Ovary (tissue), 10 donors: ENCODE results near the gene P2RX6. TPM values are rescaled to one million over a fixed set of nuclear protein-coding genes. Genes with fewer than 3 reads are reported as not detected.

ENCODE experiments used
- DNase-seq, 5 donors: peaks; one replicate each; pipeline ENCODE4 v3.0.0-alpha.2; 2019 to 2020
- H3K27ac ChIP-seq, 2 donors: fragments of 200-600 bp; one replicate each; pipeline versions ENCODE4 v1.5.1 to v1.8.0; 2019 to 2022
- H3K27me3 ChIP-seq: fragments of 200-600 bp; one replicate; pipeline ENCODE4 v1.8.0; 2022
- H3K36me3 ChIP-seq: fragments of 200-600 bp; sonication (generic); one replicate; pipeline ENCODE4 v1.5.1; 2019
- H3K4me1 ChIP-seq: one replicate; pipeline ENCODE4 v1.8.1; 2013; ENCODE audit warnings: mild to moderate bottlenecking, moderate library complexity; ENCODE audit not compliant: insufficient read depth
- H3K4me3 ChIP-seq: fragments of 200-600 bp; sonication (generic); one replicate; pipeline ENCODE4 v1.5.1; 2017
- H3K9me3 ChIP-seq, 2 donors: fragments of 200-600 bp in 1 of 2; sonication (generic) in 1 of 2; one replicate each; pipeline versions ENCODE4 v1.5.1 to v1.8.1; 2013 to 2019; ENCODE audit warnings: mild to moderate bottlenecking in 1 of 2, moderate library complexity in 1 of 2
- CTCF ChIP-seq, 3 donors: fragments of 450-650 bp in 2 of 3; fragments of 200-600 bp in 1 of 3; IDR thresholded peaks; one replicate each; pipeline versions ENCODE4 v1.5.1 to v1.8.0; 2016 to 2022; ENCODE audit warnings: antibody characterized with exemption in 3 of 3, mild to moderate bottlenecking in 1 of 3
- EP300 ChIP-seq: sonication (generic); formaldehyde crosslinking; IDR thresholded peaks from one replicate; pipeline ENCODE4 v1.6.1; 2017; ENCODE audit warnings: antibody characterized with exemption
- POLR2A ChIP-seq: fragments of 450-650 bp; IDR thresholded peaks from one replicate; pipeline ENCODE4 v1.6.1; 2017; ENCODE audit warnings: antibody characterized with exemption, mild to moderate bottlenecking, moderate library complexity
- WGBS, 3 donors: extraction: QIAGEN DNeasy Blood & Tissue Kit in 1 of 3; methylation state at CpG; one replicate each; pipeline versions ENCODE4 v1.1.5 to v1.1.7; 2013 to 2017; 5-methylcytosine and 5-hydroxymethylcytosine counted together
- intact Hi-C, 4 donors: fragments of 100-400 bp; cut with DNase I; formaldehyde crosslinking; loops; one replicate each; pipeline versions ENCODE4 v1.11.0 to v1.15.1; 2022 to 2023
- long read RNA-seq, 3 donors: library from polyadenylated mRNA in 2 of 3; unstranded in 2 of 3; transcript quantifications; one replicate each; pipeline ENCODE4 v2.0.0 and lab custom pipeline, GENCODE V29; 2021 to 2026
- polyA plus RNA-seq, 2 donors: library from polyadenylated mRNA; stranded (reverse); fragments of 200-250 nt in 1 of 2; fragments of 350-450 nt in 1 of 2; fragmentation: Illumina TruSeq in 1 of 2; extraction: RNeasy Lipid Tissue Mini Kit (QIAGEN cat#74804) in 1 of 2; gene quantifications; one replicate each; pipeline ENCODE4 v1.2.3, GENCODE V29; 2013 to 2014
- total RNA-seq, 7 donors: library from RNA; depleted of rRNA in 2 of 7; stranded (reverse); fragments of >200 nt in 2 of 7; fragmentation: NEBNext Ultra II Directional in 3 of 7; extraction: Animal tissue kit (Norgen Biotek cat#: 25700) in 3 of 7; gene quantifications; one replicate each; pipeline versions ENCODE4 v1.1.0 to v1.2.4, GENCODE V29; 2016 to 2023
- donor health status: DM: no; HTN: no; CAD: no; lungs with moderate emphysema.
- donor health status: DM: no; HTN: no; CAD: no.
- donor health status: Bipolar disorder and iron deficiency.
- donor health status: DM: yes; HTN: yes; CAD: no.
- donor health status: DM: no; HTN: no; CAD: no.
- donor health status: DM: yes; HTN: yes; CAD: no.

The P2RX6 gene
- total RNA-seq (1 to 10 TPM in 4 of 7 donors, under 1 TPM in 3; 0.69 to 1.6 (median 1.0) TPM), polyA plus RNA-seq (1 to 10 TPM in 1 of 2 donors, under 1 TPM in 1; 0.47 to 1.3 TPM)
- long read RNA-seq, donor 1, partial matches to known transcripts = 1 of 2 reads
- long read RNA-seq, donor 1, other reads (novel, unspliced or antisense) = 1 of 2 reads
- long read RNA-seq, donor 2 = 0 reads
- long read RNA-seq, donor 3, partial matches to known transcripts = 3 of 3 reads
- long read RNA-seq, donor 3, other reads (novel, unspliced or antisense) = 0 of 3 reads

- DNase-seq = peak in 3 of 5 donors; percentile 26 to 59 (median 49)
- peak within 1 kb of the TSS; percentile 40 for H3K4me3 ChIP-seq
- no peaks in the 10 kb centered on the region for H3K9me3 ChIP-seq
- no peak for TF ChIP-seq EP300
- no peak for TF ChIP-seq CTCF (IDR thresholded peaks at IDR 0.05)
- no peak for TF ChIP-seq POLR2A
- intact Hi-C loops = loop anchor here in 1 of 4 donors (10.0 kb wide), 1 partner anchor 150 kb away; no protein-coding TSS in a partner anchor
- H3K27ac ChIP-seq = peak within 1 kb of the TSS; percentile 51 to 83
- H3K36me3 ChIP-seq = no peaks in the 10 kb centered on the region
- H3K27me3 ChIP-seq = no peaks in the 10 kb centered on the region
- H3K4me1 ChIP-seq = peaks cover 6% of the 10 kb centered on the region
- 10 to 23% (median 13%) methylated on average over 12 of the region's 12 CpGs for WGBS, 3 donors
These were observed at the start of gene P2RX6 for GRCh38 chr22:21014726-21015465. Gene P2RX6, plus strand, starts transcription at chr22:21015165. Its CDS starts 10 bp downstream, at chr22:21015175.

- Histone ChIP-seq H3K9me3 (no peaks in the 10 kb centered on the region), H3K27ac (no peak overlapping the region), H3K4me3 (no peak overlapping the region), H3K36me3 (no peaks in the 10 kb centered on the region), H3K4me1 (no peaks in the 10 kb centered on the region), H3K27me3 (no peaks in the 10 kb centered on the region)
- intact Hi-C loops = no loop called here
- DNase-seq = no peak
- 86 to 94% (median 89%) methylated on average over 13 of the region's 13 CpGs for WGBS, 3 donors
- TF ChIP-seq CTCF (IDR thresholded peaks at IDR 0.05) (no peak), EP300 (no peak), POLR2A (no peak)
These were observed 48.8 kb upstream of the P2RX6 start for GRCh38 chr22:20965888-20966855.

- no peak for TF ChIP-seq EP300
- TF ChIP-seq CTCF (IDR thresholded peaks at IDR 0.05) = no peak
- TF ChIP-seq POLR2A = no peak
- H3K27me3 ChIP-seq = no peaks in the 10 kb centered on the region
- 54 to 65% (median 64%) methylated on average over 22 of the region's 22 CpGs for WGBS, 3 donors
These were observed 47.9 kb upstream of the P2RX6 start, which contains the start of gene AIFM3 for GRCh38 chr22:20966883-20967696. Gene AIFM3, plus strand, starts transcription at chr22:20967255. Its CDS starts 690 bp downstream, at chr22:20967945.

More at GRCh38 chr22:20966883-20967696, 47.9 kb upstream of the P2RX6 start, which contains the start of gene AIFM3:
- Histone ChIP-seq H3K27ac (no peak within 1 kb of the TSS), H3K4me3 (no peak within 1 kb of the TSS), H3K4me1 (no peaks in the 10 kb centered on the region), H3K9me3 (no peaks in the 10 kb centered on the region), H3K36me3 (no peaks in the 10 kb centered on the region)
- intact Hi-C loops = no loop called here
- no peak for DNase-seq
